Measurements from ENCODE around the gene TPM2.
A peak's percentile ranks its signal among the peaks of the same experiment; 100 is the strongest.

Gene TPM2

GRCh38 chr9:35712762-35713400 is 23.2 kb upstream of the TPM2 start:
- peaks cover 16% of the 10 kb centered on the region for H3K9me3 ChIP-seq
- no peak overlapping the region for H3K27ac ChIP-seq
- no peak overlapping the region for H3K4me3 ChIP-seq (ENCODE audit: low read depth in 1 of 2, low read length in 1 of 2)
- peaks cover 100% of the 10 kb centered on the region for H3K36me3 ChIP-seq
- no peaks in the 10 kb centered on the region for H3K27me3 ChIP-seq
- TF ChIP-seq CTCF (IDR thresholded peaks at IDR 0.05): no peak
- H3K4me1 ChIP-seq (ENCODE audit: control insufficient read depth in 1 of 2, insufficient read depth in 1 of 2, low read depth in 1 of 2, low read length in 1 of 2): no peaks in the 10 kb centered on the region

- H3K9me3 ChIP-seq: peaks cover 16% of the 10 kb centered on the region
- peak overlapping the region; percentile 26 for H3K27ac ChIP-seq
- H3K4me1 ChIP-seq (ENCODE audit: control insufficient read depth in 1 of 2, insufficient read depth in 1 of 2, low read depth in 1 of 2, low read length in 1 of 2): no peaks in the 10 kb centered on the region
- H3K27me3 ChIP-seq: no peaks in the 10 kb centered on the region
- TF ChIP-seq CTCF (IDR thresholded peaks at IDR 0.05): no peak
- no peak overlapping the region for H3K4me3 ChIP-seq (ENCODE audit: low read depth in 1 of 2, low read length in 1 of 2)
- H3K36me3 ChIP-seq: peaks cover 100% of the 10 kb centered on the region
Observed at GRCh38 chr9:35711501-35712428, 22.0 kb upstream of the TPM2 start.

DNA sequence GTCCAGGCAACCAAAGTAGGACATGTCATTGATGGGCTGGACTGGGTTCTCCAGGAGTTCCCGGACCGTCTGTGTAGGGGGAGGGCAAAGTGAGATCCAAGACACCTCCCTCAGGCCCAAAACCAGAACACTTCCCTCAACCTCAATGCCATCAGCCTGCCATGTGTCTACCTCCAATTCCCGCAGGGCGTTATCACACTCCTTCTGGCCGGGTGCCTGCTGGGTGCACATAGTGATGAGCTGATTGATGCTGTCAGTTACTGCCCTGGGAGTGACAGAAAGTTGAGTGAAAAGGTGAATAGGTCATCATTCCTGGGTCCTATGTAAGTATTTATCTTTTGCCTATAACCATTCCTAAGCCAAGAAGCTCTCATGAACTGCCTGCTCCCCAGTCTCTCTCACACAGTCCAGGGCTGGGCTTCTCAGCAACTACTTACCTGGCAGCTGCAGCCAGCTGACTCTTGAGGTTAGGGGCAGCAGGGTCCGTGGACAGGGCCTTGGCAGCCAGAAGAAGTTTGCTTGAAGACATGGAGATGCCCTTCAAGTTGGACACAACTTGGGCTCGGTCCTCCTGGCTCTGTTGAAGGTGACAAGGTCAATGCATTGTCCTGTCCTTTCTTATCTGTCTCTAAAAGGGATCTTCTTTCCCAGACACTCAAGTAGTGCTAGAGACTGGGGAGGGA is 21.2 kb upstream of the TPM2 start:
- H3K36me3 ChIP-seq: peaks cover 100% of the 10 kb centered on the region
- H3K4me3 ChIP-seq (ENCODE audit: low read depth in 1 of 2, low read length in 1 of 2): no peak overlapping the region
- H3K27me3 ChIP-seq: no peaks in the 10 kb centered on the region
- peak overlapping the region; percentile 43 for H3K27ac ChIP-seq
- H3K4me1 ChIP-seq (ENCODE audit: control insufficient read depth in 1 of 2, insufficient read depth in 1 of 2, low read depth in 1 of 2, low read length in 1 of 2): no peaks in the 10 kb centered on the region
- no peak for TF ChIP-seq CTCF (IDR thresholded peaks at IDR 0.05)
- peaks cover 16% of the 10 kb centered on the region for H3K9me3 ChIP-seq

DNA sequence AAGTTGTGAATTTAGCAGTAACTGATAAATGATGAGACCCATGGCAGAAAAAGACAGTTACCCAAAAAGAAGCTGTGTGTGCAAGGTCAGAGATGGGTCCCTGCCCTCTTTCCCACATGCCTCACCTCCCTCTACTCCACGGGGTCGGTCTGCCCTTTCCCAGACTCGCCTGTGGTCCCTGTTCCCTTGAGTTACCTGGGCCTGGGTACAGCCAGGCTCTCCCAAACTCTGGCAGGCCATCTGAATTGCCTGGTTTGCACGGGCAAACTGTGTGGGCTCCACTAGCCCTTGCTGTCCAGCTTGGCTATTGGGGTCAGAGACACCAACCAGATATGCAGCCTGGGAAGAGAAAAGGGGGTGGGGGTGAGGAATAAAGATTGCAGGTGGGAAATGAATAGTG is 18.4 kb upstream of the TPM2 start:
- no peak overlapping the region for H3K27ac ChIP-seq
- no peak for TF ChIP-seq CTCF (IDR thresholded peaks at IDR 0.05)
- H3K9me3 ChIP-seq: peaks cover 16% of the 10 kb centered on the region
- no peaks in the 10 kb centered on the region for H3K27me3 ChIP-seq
- H3K4me3 ChIP-seq (ENCODE audit: low read depth in 1 of 2, low read length in 1 of 2): no peak overlapping the region
- peaks cover 100% of the 10 kb centered on the region for H3K36me3 ChIP-seq
- no peaks in the 10 kb centered on the region for H3K4me1 ChIP-seq (ENCODE audit: control insufficient read depth in 1 of 2, insufficient read depth in 1 of 2, low read depth in 1 of 2, low read length in 1 of 2)

- Histone ChIP-seq H3K36me3 (peaks cover 100% of the 10 kb centered on the region), H3K4me3 (ENCODE audit: low read depth in 1 of 2, low read length in 1 of 2) (no peak overlapping the region), H3K9me3 (peaks cover 16% of the 10 kb centered on the region), H3K4me1 (ENCODE audit: control insufficient read depth in 1 of 2, insufficient read depth in 1 of 2, low read depth in 1 of 2, low read length in 1 of 2) (no peaks in the 10 kb centered on the region), H3K27me3 (no peaks in the 10 kb centered on the region), H3K27ac (no peak overlapping the region)
- no peak for TF ChIP-seq CTCF (IDR thresholded peaks at IDR 0.05)
Observed at GRCh38 chr9:35706951-35707350, 17.2 kb upstream of the TPM2 start.
